ENCODE results near the gene CUL4A. TPM values are rescaled to one million over a fixed set of nuclear protein-coding genes. Genes with fewer than 3 reads are reported as not detected.

The CUL4A gene
- total RNA-seq, 1 experiment from 2014 or later = 83.4 TPM

DNA sequence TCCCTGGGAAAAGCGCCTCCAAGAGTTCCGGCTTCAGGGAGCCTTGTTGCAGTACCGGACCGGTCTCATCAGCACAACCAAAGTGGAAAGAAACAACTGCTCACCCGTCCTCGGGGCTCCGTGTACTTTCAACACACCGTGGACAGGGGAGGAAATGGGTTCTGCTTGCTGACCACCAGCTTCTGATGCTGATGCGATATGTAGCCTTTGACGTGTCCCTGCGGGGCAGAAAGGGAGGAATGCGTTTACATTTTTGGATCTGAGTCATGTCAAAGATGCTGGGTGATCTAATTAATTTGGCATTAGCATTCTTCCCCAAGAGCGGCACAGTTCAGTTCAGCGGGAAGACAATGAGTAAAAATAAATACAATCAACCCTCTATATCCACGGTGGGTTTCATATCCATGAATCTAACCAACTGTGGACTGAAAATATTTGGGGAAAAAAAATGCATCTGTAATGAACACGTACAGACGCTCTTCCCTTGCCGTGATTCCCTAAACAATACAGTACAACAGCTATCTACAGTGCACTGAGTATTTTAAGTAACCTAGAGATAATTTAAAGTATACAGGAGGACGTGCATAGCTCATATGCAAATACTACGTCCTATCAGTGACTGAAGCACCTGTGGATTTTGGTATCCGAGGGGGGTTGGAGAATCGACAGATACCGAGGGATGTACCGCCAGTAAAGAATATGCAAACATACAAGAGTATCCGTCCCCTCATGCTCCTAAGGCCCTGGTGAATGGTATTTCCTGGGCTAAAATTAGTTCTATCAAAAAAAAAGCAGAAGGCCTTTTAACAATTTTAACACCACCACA, 31.1 kb upstream of the CUL4A start:
- no peak for DNase-seq (ENCODE audit: low read depth)
- in situ Hi-C loops (cut with HindIII; ENCODE audit: low pct_unique_long_range_greater_than_20kb, low sequenced_read_pairs) = no loop called here

GRCh38 chr13:113178896-113179167, 30.6 kb upstream of the CUL4A start:
- in situ Hi-C loops (cut with HindIII; ENCODE audit: low pct_unique_long_range_greater_than_20kb, low sequenced_read_pairs) = no loop called here
- DNase-seq (ENCODE audit: low read depth) = no peak

- in situ Hi-C loops (cut with HindIII; ENCODE audit: low pct_unique_long_range_greater_than_20kb, low sequenced_read_pairs) = no loop called here
- DNase-seq (ENCODE audit: low read depth) = no peak
These were observed 29.8 kb upstream of the CUL4A start for GRCh38 chr13:113179374-113180230.

DNA sequence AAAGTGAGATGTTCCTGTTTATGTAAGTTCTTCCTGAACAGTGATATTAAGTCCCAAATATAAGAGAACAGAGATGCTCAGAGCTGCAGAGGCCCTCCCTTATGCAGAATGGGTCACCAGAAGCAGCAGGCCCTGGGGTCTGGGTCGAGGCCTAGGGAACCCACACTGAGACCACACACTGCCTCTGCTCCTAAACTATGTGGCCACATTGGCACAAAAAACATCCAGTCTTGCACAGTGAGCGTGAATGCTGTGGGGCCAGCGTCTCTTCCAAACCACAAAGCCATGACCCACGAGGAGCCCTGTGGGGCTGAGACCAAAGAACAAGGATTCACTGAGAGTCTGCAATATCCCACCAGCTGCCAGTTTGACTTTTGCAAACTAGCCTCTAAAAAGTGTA, 27.4 kb upstream of the CUL4A start:
- in situ Hi-C loops (cut with HindIII; ENCODE audit: low pct_unique_long_range_greater_than_20kb, low sequenced_read_pairs) = no loop called here
- no peak for DNase-seq (ENCODE audit: low read depth)

DNA sequence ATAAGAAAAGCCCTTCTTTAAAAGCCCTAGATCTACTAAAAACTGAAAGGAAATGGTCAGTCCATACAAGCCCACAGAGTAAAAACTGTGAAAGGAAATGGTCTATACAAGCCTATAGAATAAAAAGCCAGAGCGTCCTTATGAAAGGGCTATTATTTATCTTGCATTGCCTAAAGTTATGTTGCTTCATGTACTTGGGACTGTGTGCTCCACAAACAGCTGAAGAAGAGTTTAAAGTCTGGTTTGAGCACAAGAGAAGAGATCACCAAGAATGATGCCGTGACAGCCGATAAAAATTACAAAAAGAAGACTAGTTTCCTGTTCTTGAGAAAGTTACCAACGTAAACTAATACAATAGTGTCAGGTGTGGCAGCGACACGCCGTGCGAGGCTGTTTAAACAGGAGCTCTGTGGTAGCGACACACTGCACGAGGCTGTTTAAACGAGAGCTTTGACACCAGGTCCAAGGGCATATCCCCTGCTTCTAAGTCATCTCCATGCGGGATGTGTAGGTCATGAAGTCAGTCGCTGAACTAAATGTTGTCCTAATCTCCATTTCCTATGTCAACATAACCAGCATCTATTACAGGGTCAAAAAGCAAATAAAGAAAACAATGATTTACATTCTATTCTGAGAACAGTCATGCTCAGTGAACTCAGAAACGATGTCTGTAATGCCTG, 25.8 kb upstream of the CUL4A start:
- peak; percentile 29 for DNase-seq (ENCODE audit: low read depth)
- in situ Hi-C loops (cut with HindIII; ENCODE audit: low pct_unique_long_range_greater_than_20kb, low sequenced_read_pairs) = no loop called here

GRCh38 chr13:113184568-113185440, 24.6 kb upstream of the CUL4A start:
- in situ Hi-C loops (cut with HindIII; ENCODE audit: low pct_unique_long_range_greater_than_20kb, low sequenced_read_pairs) = no loop called here
- DNase-seq (ENCODE audit: low read depth) = peak; percentile 22

DNA sequence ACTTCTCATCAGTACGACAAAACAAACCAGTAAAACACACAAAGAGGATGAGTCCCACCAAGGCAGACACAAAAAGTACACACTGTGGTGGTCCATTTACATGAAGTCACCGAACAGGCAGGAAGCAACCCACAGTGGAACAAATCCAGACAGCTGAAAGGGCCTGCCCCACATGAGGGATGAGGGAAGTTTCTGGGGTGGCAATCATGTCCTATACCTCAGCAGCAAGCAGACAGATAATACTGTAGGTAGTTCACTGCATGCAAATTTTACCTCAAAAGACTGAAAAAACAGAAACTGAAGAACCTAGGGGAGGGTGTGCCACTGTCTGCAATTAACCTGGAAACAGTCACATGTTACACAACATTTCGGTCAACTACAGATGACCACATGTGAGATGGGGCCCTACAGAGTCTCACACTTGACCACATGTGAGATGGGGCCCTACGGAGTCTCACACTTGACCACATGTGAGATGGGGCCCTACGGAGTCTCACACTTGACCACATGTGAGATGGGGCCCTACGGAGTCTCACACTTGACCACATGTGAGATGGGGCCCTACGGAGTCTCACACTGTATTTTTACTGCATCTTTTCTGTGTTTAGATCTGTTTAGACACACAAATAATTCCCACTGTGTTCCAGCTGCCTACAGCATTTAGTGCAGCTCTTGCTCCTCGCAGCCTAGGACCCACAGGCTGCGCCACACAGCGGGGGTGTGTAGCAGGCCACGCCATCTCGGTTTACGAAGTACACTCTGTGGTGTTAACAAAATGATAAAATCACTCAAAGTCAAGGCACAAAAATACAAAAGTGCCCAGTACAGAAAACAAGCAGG, 23.1 kb upstream of the CUL4A start:
- DNase-seq (ENCODE audit: low read depth) = no peak
- in situ Hi-C loops (cut with HindIII; ENCODE audit: low pct_unique_long_range_greater_than_20kb, low sequenced_read_pairs) = no loop called here

DNA sequence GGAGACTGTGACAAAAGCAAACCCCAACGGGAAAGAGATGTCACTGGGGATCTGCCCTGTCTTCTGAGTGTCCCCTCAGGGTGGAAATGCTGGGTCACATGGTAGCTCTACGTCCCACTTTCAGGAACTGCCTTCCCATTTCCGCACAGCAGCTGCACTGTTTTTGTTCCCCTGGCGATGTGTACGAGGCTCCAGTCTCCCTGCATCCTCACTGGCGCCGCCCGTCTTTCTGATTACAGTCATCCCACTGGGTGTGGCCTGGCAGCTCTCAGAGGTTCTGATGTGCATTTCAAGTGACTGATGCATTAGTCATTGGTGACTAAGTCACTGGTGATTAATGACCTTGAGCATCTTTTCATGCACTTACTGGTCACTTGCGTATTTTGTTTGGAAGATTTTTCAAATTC, 22.1 kb upstream of the CUL4A start:
- in situ Hi-C loops (cut with HindIII; ENCODE audit: low pct_unique_long_range_greater_than_20kb, low sequenced_read_pairs) = no loop called here
- peak; percentile 93 for DNase-seq (ENCODE audit: low read depth)

GRCh38 chr13:113187883-113188665, 21.3 kb upstream of the CUL4A start:
- DNase-seq (ENCODE audit: low read depth) = no peak
- in situ Hi-C loops (cut with HindIII; ENCODE audit: low pct_unique_long_range_greater_than_20kb, low sequenced_read_pairs) = no loop called here

GRCh38 chr13:113190181-113190580, 19.2 kb upstream of the CUL4A start:
- no peak for DNase-seq (ENCODE audit: low read depth)
- in situ Hi-C loops (cut with HindIII; ENCODE audit: low pct_unique_long_range_greater_than_20kb, low sequenced_read_pairs) = no loop called here

DNA sequence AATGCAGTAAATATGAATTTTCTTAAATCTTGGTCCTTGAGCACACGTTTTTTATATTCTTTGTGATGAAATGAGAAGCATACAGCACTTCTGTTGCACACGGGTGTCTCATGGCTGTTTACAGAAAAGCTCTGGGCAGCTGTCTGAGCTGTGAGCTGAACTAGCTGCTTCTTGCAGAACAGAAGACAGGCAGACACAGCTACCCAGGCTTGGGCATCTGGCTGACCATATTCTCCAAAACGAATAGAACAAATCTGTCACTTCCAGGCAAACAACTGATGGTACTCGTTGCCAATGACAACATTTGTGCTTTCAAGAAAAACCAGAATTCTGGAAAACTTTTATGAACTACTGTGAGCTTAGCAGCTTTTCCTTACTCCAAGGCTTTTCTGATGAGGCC, 17.1 kb upstream of the CUL4A start:
- no peak for DNase-seq (ENCODE audit: low read depth)
- in situ Hi-C loops (cut with HindIII; ENCODE audit: low pct_unique_long_range_greater_than_20kb, low sequenced_read_pairs) = no loop called here

DNA sequence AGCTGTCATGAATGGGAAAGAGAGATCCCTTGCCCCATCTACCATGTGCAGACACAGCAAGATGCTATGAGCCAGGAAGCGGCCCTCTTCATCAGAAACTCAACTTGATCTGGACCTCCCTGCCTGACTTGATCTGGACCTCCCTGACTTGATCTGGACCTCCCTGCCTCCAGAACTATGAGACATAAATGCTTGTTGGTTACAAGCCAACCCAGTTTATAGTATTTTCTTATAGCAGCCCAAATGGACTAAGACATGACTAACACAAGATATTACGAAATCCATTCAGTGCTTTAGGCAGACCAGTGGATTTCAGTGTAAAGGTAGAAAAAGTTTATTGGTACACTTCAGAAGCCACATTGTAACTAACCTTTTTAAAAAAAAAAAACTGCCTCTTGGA, 16.5 kb upstream of the CUL4A start:
- in situ Hi-C loops (cut with HindIII; ENCODE audit: low pct_unique_long_range_greater_than_20kb, low sequenced_read_pairs) = no loop called here
- no peak for DNase-seq (ENCODE audit: low read depth)

GRCh38 chr13:113195360-113195759, 14.1 kb upstream of the CUL4A start:
- in situ Hi-C loops (cut with HindIII; ENCODE audit: low pct_unique_long_range_greater_than_20kb, low sequenced_read_pairs) = no loop called here
- DNase-seq (ENCODE audit: low read depth) = no peak

DNA sequence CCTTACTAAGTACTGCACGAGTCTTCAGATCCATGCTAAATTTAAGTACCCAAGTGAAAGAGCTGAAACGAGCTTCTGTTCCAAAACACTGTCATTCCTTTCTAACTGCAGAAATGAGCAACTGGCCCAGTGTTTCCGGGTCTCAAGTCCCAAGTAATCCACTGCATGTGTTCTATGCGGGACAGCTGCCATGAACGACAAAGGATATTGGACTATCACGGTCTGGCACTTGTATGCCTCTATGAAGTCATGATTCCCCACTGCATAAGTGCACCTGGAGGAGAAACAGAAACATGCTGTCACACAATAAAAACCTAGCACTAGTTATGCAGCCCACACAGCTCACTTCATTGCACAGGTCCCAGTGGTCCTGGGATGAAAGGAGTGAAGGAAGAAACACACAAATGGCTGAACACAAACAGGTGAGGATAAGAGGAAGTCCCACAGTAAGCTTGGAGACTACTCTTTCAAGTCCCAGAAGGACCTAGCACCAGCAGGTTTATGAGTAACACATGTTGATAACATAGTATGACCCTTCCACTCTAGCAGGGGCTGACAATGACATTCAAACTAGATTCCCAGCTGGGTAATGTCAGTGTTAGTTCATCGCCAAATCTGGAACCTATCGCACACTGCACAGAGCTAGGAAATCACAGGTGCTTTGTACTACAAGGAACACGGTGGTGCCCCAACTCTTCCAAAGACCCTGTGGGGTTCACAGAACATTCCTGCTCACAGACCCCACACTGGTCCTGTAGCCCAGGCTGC, 12.3 kb upstream of the CUL4A start:
- no peak for DNase-seq (ENCODE audit: low read depth)
- in situ Hi-C loops (cut with HindIII; ENCODE audit: low pct_unique_long_range_greater_than_20kb, low sequenced_read_pairs) = no loop called here

DNA sequence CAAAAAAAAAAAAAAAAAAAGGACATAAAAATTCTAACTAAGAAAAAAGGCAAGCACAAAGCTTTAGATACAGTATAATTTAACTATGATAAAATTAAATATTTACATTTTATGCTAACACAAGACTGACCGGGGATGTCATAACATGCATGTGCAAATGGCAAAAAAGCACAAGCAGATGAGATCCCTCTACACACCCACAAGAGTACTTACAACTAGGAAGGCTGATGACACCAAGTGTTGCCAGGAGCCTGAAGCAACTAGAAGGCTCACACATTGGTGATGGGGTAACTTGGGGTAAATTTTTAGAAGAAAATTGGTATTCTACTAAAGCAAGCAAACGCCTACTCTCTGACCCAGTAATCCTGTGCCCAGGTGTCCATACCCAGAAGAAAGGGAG, 7.6 kb upstream of the CUL4A start:
- in situ Hi-C loops (cut with HindIII; ENCODE audit: low pct_unique_long_range_greater_than_20kb, low sequenced_read_pairs) = no loop called here
- DNase-seq (ENCODE audit: low read depth) = no peak

DNA sequence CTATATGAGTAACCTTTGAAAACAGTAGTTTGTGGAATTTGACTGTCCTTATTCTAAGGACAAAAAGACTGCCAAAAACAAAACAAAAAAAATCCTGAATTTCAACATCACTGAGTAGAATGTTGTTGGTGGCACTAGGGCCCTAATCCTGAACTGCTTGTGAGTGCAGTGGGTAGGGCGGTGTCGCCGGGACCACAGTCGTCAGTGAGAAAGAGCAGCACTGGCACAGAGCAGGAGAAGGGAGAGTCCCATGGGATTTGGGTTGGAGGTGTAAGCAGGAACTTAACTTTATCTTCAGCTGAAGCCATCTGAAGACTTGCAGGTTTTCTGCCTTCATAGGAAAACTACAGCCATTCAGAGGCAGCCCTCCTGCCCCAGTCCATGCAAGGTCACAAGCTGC, 6.5 kb upstream of the CUL4A start:
- in situ Hi-C loops (cut with HindIII; ENCODE audit: low pct_unique_long_range_greater_than_20kb, low sequenced_read_pairs) = no loop called here

More for the DNA sequence above, 6.5 kb upstream of the CUL4A start:
- DNase-seq (ENCODE audit: low read depth) = no peak

Measured in Caki2 (cell line).